HG03025 (cell line): ENCODE data around the gene PADI3.

Source experiments
- ATAC-seq: cut with Tn5 transposase; IDR thresholded peaks from one replicate; pipeline ENCODE4 v1.9.1; 2021; ENCODE audit warnings: mild to moderate bottlenecking, moderate library complexity; ENCODE audit not compliant: unreplicated experiment, low FRiP score

PADI3 gene

DNA sequence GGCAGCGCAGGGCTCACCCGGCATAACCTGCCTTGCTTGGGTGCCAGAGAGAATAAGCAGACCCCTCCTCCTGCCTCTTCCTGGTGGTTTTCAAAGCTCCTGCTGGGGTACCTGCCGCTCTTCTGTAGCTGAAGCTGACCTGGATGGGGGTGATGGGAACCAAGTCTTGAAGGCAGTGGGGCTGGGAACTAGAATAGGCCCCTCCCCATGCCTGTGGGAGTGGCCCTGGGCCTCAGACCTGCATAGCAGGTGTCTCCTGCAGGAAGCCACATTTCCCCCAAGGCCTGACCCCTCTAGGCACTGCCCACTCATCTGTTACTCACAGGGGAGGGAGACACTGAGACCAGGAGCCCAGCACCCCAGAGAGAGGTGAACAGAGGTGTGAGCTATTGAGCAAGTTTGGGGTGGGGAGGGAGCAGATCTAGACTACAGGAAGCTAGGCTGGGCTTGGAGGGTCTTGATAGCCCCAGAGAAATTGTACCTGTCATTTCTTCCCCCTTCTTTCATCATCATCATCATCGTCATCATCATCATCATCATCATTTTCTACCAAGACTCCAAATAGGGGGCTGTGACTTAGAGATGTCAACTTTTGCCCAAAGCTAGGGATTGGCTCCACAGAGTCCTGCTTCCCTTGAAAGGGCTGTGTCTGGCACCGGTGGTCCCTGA is 33.9 kb upstream of the PADI3 start:
- no peak for ATAC-seq

DNA sequence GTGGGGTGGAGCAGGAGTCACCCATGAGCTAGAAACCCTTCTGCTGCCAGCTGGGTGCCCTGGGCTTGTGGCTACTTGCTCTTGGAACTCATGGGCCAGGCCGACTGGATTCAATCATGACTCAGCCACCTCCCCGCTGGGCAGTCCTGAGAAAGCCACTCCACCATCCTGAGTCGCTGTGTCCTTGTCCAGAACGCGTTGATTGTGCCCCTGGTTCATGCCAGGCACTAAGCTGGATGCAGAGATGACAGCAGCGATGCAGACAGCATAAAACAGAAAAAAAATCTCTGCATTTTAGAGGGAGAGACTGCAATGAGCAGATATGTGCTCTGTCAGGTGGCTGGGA is 33.4 kb upstream of the PADI3 start:
- ATAC-seq = no peak

- ATAC-seq = no peak
These were observed 32.8 kb upstream of the PADI3 start for GRCh38 chr1:17216078-17216477.

GRCh38 chr1:17217607-17218006 is 31.3 kb upstream of the PADI3 start:
- no peak for ATAC-seq

GRCh38 chr1:17218939-17219338 is 30.0 kb upstream of the PADI3 start:
- ATAC-seq = no peak

GRCh38 chr1:17220287-17220686 is 28.6 kb upstream of the PADI3 start:
- no peak for ATAC-seq

- ATAC-seq = no peak
These were observed 26.3 kb upstream of the PADI3 start for GRCh38 chr1:17222557-17222956.

DNA sequence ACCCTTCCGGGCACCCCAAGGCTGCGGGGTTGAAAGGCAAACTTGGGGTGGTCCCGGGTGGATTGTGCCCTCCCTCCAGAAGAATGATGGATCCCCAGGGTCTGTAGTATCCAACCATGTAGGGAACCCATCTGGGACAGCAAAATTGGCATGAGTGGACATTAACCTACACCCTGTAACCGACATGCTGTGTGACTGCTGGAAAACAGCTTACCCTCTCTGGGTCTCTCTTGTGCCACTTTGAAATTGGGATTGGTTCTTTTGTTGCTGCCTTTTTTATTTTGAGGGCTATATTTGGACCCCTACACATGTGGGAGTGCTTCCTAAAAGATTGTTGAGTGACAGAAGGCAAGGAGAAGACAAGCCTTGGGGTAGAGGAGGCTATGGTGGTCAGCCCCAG is 24.5 kb upstream of the PADI3 start:
- ATAC-seq = no peak

DNA sequence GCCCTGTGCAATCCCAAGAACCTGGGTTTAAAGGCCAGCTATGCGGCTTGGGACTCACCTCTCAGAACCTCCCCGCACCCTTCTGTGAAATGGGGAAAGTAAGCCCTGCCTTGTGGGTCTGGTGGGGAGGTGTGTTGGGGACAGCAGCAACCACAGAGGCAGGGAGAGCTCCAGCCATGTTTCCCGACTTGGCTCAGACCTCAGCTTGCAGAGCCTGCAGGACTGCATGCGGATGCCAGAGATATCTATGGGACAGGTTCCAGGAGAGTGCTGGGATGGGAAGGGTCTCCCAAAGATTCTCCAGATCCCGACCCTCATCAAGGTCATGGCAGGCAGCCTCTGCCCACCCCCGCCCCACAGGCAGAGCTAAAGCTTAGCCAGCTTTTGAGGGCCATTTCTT is 23.8 kb upstream of the PADI3 start:
- no peak for ATAC-seq

DNA sequence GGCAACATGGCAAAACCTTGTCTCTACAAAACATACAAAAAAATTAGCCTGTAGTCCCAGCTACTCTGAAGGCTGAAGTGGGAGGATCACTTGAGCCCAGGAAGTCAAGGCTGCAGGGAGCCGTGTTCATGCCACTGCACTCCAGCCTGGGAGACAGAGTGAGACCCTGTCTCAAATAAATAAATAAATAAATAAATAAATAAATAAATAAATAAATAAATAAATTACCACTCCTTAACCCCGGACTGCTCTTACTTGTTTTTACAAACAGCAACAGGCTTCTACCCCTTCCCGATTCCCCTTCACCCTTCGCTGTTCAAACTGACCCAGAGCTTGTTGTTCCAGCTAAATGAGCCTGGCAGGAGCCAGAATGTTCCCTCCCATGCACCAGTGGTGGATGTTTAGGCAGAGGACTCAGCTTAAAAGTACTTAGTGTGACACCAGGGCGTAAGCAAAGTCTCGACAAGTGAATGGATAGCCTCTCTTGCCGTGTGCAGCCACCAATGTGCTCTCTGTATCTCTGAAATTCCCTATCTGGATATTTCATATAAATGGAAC is 21.5 kb upstream of the PADI3 start:
- no peak for ATAC-seq

DNA sequence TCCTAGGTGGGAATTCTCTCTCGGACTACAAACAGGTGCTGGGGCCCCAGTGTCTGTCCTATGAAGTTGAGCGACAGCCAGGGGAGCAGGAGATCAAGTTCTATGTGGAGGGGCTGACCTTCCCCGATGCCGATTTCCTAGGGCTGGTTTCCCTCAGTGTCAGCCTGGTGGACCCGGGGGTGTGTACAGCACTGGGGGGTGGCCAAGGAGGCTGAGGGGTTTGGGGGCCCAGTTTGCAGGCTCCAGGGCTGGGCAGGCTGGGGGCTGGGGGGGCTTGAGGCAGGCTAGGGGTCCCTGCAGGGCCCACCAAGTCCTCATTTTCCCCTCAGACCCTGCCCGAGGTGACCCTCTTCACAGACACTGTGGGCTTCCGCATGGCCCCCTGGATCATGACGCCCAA is 20.3 kb upstream of the PADI3 start:
- ATAC-seq = no peak

GRCh38 chr1:17229379-17229778 is 19.5 kb upstream of the PADI3 start:
- no peak for ATAC-seq

DNA sequence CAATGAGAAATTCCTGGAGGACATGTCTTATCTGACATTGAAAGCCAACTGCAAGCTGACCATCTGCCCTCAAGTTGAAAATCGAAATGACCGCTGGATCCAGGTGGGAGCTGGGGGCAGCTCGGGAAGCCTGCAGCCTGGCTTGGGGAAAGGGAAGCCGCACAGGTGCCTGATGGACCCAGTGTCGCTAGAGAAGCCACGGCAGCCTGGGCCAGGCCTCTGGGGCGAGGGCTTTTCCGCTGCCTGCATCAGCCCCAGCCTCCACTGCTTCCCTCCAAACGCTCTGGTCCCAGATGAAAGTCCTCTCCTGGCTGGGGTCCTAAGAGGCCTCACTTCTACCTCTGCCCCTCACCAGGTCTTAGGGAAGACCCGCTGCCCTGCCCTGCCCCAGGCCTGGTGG is 18.8 kb upstream of the PADI3 start:
- ATAC-seq = no peak

DNA sequence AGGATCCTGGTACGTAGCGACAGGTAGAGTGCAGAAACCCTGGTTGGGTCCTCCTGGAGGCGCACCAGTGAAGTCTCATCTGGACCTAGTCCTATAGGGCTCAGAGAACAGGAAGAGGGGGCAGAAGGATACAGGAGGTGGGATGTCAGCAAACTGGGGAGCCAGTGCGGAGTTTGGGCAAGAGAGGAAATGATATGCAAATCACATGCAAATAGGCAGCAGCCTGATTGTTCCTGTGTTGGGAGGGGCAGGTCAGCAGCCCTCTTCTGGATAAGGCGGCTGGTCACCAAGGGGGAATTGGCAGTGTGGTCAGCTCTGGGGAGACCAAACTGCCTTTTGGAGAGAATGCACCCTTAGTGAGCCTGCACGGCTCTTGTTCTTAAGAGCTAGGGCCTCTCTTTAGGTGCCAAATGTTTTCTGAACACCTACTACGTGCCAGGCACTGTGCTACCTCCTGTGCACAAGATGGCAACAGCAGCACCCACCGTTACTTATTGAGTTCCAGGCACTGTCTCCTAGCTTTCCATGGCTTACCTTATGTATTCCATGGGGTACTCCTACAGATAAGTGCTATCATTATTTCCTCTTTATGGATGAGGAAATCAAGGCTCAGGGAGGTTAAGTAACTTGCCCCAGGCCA is 18.1 kb upstream of the PADI3 start:
- no peak for ATAC-seq

DNA sequence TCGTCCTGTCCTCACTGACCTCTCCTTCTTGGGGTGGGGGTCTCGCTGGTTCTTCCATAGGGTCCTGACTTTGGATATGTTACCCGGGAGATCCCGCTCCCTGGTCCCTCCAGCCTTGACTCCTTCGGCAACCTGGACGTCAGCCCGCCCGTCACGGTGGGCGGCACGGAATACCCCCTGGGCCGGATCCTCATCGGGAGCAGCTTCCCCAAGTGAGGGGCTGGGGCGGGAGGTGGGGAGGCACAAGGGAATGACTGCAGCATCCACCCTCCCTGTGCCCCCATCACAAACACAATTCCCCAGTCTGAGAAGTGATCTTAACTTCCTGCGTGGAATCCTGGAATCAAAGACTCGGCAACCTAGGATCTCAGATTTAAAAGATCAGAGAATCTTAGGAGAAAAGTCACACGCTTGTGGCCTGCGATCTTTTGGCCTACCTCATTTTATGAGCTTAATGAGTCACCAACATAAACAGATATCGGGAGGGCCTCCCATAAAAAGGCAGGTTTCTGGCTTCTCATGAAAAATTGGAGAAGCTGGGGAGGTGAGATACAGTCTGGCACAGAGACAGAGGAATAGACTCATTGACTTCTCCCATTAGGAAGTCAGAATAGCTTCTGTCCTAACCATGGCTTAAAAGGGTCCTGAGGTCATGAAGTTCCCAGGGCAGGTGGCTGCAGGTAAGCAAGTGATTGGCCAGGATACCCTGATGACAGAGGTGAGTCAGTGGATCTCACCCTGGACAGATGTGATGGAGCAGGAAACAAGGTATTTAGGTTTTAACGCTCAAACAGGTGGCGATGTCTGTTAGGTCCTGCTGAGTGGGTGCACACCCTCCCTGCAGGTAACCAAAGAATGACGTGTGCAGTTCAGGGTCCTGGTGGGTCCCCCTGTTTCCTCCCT is 15.9 kb upstream of the PADI3 start:
- ATAC-seq = no peak

GRCh38 chr1:17233675-17234320 is 15.1 kb upstream of the PADI3 start:
- ATAC-seq = no peak

GRCh38 chr1:17234405-17234804 is 14.5 kb upstream of the PADI3 start:
- no peak for ATAC-seq

DNA sequence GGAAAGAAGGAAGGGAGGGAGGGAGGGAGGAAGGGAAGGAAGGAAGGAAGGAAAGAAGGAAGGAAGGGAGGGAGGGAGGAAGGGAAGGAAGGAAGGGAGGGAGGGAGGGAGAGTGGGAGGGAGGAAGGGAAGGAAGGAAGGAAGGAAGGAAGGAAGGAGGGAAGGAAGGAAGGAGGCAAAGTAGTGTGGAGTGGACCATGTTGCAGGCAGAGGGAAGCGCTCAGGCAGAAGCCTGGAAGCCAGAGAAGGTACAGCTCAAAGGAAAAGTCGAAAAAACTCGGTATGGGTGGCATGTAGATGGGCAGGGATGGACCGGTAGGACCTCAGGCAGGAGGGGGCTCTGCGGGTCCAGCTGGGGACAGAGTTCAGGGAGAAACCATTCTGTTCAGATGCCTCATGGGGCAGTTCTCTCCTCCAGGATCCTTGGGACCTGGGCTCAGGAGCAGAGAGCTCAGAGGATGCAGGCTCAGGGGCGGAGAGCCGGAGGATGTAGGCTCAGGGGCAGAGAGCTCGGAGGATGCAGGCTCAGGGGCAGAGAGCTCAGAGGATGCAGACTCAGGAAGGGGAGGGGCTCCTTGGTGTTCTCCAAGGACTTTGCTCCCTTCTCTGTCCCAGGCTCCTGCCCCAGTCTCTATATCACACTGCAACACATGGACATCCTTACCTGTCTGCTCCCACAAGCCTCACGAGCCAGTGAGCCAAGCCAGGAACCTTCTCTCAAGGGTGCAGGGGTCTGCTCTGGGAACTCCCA is 13.6 kb upstream of the PADI3 start:
- no peak for ATAC-seq

DNA sequence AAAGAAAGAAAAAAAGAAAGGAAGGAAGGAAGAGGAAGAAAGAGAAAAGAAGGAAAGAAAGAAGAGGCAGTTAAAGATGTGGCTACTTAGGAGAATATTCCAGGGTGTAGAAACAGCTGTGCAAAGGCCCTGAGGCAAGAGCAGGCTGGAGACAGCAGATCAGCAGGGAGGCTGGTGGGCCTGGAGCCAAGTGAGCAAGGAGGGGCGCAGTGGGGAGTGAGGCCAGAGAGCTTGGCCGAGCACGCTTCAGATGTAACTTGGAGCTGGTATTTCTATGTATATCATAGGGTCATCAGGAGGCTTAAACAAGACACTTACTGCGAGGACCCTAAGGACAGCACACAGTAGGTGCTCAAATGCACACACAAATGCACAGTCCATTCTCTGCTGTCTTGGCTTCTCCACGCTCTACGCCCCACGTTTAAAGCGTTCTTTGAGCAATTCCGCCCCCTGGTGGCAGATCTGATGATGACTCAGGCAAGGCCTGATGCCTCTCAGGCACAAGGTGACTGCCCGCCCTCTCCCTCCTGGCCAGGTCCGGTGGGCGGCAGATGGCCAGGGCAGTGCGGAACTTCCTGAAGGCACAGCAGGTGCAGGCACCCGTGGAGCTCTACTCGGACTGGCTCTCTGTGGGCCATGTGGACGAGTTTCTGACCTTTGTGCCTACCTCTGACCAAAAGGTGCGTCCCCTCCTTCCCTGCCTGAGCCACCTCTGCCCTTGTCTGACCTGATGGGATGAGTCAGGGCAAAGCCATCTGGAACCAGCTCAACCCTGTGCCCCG is 11.9 kb upstream of the PADI3 start:
- ATAC-seq = no peak

- no peak for ATAC-seq
These were observed 11.4 kb upstream of the PADI3 start for GRCh38 chr1:17237561-17237903.
